Endothelial cell of hepatic sinusoid (primary cell): ENCODE data around the gene QKI.

ENCODE experiments used
- in situ Hi-C: cut with HindIII; loops from 2 replicates; pipeline ENCODE4 v1.10.0; 2017; ENCODE audit warnings: low sequenced_read_pairs

Gene QKI

DNA sequence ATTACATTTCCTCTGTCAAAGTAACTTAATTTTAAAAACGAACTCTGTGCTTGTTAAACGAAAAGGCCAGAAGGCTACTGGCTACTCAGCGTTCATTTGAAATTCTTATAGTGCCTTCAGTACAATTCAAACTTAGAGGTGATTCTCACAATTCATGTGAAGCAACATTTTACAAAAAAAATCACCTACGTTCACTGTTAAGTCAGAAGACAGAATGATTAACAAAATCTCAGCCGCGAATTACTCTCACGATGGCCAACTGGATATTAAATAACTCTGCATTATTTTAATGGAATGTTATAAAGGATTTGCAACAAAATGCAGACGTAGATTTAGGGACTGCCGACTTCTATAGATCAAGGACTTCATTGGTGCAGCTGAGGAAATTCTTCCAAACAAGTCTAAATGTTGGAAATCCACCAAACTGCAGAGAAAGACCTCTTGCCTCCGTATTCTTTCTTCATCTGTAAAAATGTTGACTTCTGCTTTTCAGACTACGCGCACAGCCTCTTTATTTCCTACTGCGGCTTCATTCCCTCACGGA lies 1.6 kb upstream of the QKI start:
- in situ Hi-C loops = loop anchor here (25.0 kb wide), 1 partner anchor 226 kb away; no protein-coding TSS in a partner anchor

DNA sequence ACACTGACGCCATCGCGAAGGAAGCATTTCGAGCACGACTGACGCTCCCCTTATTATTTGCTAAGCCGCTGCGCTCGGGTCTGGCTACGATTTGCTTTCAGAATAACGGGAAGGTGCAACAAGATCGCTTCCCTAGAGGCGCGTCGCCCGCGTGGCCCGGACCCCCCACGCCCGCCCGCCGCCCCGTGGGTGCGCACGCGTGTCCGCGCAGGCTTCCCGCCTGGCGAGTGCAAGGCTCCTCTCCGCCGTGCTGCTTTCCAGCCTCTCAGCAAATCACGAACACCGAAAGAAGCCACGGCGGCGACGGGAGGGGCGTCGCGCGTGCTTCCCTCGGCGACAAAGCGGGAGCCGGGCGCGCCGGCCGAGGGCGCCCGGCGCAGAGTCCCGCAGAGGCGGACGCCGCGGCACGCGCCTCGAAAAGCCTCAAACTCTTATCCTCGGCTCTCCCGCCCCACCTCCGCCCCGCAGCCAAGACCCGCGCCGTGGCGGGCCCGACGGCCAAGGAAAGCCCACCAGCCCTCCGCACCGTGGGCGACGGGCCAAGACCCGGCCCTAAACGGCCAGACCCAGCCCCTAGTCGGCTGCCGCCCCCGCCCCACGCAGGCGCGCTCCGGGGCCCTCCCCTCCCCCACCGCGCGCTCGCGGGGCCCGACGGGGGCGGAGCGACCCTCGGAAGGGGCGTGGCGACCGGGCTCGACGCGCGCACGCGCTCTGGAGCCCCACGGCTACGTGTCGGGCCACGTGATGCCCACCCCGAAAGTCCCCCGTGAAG lies 987 bp upstream of the QKI start:
- in situ Hi-C loops = loop anchor here (25.0 kb wide), 1 partner anchor 226 kb away; no protein-coding TSS in a partner anchor

DNA sequence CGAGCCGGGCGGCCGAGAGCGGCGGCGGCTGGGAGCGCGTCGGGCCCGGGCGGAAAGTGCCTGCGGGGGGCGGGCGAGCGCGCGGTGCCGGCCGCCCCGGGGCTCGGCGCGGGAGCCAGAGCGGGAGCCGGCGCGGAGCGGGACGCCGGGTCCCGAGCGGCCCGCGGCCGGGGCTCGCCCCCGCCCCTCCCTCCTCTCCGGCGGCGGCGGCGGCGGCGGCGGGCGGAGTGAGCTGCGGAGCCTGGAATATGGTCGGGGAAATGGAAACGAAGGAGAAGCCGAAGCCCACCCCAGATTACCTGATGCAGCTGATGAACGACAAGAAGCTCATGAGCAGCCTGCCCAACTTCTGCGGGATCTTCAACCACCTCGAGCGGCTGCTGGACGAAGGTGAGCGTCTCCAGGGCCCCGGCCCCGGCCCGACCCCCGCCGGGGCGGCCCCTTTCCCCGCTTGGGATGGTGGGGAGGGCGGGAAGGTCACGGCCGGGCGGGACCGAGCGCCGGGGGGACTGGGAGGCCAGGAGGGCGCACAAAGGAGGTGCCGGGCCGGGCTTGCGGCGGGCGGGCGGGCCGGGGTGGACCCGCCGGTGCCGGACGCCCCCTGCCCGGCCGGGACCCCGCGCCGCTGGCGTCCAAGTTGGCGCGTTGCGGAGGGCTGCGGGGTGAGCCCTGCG lies 565 bp downstream of the QKI start:
- in situ Hi-C loops = loop anchor here (25.0 kb wide), 1 partner anchor 228 kb away; no protein-coding TSS in a partner anchor

DNA sequence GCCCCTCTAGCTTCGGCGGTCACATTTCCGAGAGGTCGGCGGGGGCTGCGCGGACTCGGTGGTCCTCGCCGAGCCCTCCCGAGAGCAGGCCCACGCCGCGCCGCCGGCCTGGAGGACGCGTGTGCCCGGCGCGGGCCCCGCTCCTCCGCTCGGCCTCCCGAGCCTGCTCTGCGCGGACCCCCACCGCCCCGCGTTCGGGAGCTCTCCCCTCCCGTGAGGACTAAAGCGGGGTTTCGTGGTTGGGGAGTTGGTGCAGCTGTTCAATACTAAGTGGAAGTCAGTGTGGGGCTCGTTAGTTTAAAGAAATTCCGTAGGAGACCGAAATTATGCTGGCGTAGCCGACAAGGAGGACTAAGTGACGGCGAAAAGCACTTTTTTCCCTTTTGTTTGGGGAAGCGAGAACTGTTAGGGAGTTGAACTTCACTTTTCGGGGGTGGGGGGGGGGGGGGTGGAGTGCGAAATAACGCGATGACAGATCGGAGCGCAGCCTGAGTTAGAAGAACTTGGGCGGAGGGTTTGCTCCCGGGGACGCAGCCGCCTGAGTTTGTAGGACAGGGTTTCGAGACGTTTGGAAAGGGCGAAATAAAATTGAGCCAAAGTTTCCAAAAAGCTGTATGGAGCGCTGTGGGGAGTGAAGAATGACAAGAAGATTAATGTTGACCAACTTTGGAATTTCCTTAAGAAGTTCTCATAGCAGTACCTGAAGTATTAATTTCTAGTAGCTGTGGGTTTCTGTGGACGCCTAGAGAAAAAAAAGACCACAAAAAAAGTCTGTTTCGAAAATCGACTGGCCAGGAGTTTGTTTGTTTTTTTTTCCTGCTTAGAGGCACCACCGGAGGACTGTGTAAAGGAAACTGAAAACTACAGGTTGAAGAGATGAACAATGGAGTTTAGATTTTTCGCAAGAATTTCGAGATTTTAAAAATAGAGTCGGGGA lies 1.4 kb downstream of the QKI start:
- in situ Hi-C loops = loop anchor here (25.0 kb wide), 1 partner anchor 229 kb away; no protein-coding TSS in a partner anchor

DNA sequence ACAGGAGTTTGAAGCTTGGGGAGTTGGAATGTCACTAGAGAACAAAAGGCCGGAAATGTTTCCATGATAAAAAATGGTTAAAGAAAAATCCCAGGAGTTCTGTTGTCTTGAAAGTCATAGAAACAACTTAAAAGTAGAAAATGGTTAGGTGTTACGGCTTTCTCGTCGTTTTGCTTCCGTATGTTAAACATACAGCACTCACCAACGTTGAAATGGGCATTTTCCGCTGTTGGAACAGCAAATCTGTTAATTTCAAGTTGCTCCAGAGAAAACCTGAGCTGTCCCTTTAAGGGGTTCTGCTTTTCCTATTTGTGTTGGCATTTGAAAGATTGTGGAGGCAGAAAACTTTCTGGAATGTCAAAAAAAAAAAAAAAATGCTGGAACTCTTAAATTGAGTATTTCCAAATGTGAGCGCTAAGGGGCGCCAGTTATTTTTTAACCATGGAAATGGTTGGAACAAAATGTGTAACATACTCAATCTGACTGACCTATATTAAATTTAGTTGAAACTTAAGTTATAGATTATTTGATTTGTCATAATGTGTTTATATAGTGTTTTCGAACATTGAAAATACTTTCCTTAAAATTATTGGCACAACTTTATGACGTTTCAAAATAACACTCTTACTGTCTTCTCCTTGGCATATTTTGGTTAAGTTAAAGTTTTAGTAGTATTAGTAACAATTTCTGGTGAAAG lies 2.2 kb downstream of the QKI start:
- in situ Hi-C loops = loop anchor here (25.0 kb wide), 1 partner anchor 229 kb away; no protein-coding TSS in a partner anchor

DNA sequence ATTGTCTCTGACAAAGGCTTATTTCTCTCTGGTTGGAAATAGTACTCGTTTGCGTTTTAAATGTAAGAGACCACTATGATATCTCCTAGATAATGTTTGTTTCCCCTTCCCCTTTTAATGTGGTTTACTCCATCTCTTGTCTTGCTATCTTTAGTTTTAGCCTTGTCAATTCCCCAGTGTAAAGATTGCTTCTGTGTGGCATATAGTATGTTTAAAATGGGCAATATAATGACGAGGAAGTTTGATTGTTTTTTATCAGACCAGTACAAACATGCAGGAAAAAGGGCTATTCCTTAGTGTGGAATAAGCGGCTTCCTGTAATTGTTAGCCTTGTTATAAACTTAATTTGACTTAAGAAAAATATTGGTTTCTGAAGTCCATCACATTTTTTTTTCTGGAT lies 3.1 kb downstream of the QKI start:
- in situ Hi-C loops = loop anchor here (25.0 kb wide), 1 partner anchor 230 kb away; no protein-coding TSS in a partner anchor

DNA sequence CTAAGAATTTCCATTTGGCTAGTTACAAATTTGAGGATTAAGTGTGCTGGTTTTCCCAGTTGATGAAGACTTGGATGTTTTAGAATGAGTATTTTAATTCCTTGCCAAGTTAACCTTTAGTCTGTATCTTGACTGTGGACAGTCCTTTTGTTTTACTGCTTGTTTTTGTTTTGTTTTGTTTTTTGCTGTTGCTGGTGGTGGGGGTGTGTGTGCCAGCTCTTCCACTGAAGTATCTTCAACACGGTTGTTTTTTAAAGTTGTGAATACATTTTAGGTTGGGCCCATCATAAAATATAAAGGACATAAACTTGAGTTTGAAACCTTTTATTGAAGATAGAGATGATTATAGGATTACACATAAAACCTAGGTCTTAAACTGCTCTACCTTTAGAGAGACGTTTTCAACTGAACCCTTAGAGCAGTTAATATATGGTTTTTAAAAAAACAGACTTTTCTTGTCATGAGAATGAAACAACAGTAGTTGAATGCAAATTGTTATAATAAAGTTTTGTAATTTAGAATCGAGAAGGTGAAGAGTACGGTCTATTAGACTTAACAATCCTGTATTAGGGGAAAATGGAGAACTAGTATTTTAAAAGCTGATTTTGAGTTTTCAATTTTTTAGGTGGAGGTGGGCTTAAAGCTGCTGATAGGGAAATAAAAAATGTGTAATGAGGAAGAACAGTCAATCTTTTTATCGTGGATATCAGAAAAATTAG lies 4.0 kb downstream of the QKI start:
- in situ Hi-C loops = loop anchor here (25.0 kb wide), 1 partner anchor 231 kb away; no protein-coding TSS in a partner anchor

DNA sequence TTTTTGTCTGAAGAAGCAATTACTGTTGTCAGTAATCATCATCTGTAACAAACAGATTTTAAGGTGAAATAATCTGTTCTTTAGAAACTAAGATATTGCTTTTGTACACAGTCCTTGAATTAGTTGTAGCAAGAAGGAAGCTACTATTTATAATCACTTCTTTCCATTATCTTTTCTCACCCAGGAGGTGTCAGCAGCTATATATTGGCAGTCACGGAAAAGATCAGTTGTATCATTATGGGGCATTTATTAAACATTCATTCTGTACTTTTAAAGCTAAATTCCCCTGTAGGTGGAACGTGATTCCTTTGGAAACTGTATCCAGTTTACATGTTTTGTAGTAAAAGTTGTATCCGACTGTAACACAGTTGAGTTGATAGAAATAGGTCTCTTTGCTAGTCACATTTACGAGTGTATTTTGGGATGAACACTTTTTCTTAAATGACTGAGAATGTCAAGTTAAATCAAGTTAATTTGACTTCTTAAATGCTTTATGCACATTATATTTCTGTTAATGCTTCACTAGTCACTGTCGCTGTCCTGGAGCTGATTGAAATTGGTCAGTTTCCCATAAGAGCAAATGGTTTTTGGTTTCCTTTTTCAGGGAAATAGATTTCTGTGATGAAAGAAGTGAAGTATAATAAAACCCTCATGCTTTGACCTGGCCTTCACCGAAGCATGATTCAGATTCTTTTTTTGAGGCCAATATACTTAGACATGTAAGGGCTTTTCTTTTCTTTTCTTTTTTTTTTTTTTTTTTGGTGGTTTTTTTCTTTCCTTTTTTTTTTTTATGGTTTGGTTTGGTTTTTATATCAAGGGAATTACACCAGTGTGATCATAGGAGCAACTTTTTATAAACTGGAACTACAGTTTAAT lies 5.1 kb downstream of the QKI start:
- in situ Hi-C loops = loop anchor here (25.0 kb wide), 1 partner anchor 232 kb away; no protein-coding TSS in a partner anchor

DNA sequence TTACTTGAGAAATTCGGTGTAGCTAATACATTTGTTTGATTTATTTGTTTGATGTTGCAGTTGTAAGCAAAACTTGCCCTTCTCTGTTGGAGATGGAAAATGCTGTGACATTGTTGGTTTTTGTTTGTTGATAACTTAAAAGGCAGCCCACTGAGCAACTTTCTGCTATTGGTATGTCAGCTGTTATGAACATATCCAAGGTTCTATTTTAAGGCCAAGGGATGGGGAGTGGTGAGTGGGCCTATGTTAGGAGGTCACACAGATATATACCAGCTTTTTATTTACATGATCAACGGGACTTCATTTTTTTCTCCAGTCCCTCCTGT lies 5.7 kb downstream of the QKI start:
- in situ Hi-C loops = loop anchor here (25.0 kb wide), 1 partner anchor 233 kb away; no protein-coding TSS in a partner anchor

DNA sequence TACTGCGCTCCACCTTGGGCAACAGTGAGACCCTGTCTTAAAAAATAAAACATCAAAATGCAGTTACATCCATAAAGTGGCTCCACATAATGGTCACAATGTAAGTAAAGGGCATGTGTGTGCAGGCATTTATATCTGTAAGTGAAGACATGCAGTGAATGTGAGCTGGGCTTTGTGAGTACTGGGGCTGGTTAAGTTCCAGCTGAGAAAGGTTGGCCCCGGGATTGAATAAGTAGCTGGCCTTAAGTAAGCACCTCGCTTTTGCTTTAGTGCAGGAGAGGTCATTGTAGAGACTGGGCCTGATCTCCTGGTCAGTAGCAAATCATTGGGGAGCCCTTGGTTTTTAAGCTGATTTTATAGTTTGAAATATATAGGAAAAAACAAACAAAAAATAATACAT lies 8.0 kb downstream of the QKI start:
- in situ Hi-C loops = loop anchor here (25.0 kb wide), 1 partner anchor 235 kb away; no protein-coding TSS in a partner anchor

DNA sequence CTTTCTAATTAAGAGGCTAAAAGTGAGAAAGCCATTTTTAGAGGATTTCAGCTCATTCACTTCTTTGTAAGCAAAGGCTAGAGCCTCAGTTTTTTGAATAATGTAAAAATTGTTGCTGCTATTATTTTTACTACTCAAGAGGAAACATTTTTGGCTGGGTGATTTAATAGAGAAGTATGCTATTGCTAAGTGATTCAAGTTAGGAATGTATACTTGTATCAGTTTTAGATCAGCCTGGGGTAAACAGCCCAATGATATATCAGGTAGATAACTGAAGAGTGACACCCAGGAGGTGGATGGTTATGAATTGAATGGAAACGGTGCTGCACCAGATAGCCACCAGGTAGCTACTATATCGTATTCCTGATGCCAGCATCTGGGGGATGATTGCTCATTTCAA lies 9.2 kb downstream of the QKI start:
- in situ Hi-C loops = loop anchor here (25.0 kb wide), 1 partner anchor 236 kb away; no protein-coding TSS in a partner anchor

DNA sequence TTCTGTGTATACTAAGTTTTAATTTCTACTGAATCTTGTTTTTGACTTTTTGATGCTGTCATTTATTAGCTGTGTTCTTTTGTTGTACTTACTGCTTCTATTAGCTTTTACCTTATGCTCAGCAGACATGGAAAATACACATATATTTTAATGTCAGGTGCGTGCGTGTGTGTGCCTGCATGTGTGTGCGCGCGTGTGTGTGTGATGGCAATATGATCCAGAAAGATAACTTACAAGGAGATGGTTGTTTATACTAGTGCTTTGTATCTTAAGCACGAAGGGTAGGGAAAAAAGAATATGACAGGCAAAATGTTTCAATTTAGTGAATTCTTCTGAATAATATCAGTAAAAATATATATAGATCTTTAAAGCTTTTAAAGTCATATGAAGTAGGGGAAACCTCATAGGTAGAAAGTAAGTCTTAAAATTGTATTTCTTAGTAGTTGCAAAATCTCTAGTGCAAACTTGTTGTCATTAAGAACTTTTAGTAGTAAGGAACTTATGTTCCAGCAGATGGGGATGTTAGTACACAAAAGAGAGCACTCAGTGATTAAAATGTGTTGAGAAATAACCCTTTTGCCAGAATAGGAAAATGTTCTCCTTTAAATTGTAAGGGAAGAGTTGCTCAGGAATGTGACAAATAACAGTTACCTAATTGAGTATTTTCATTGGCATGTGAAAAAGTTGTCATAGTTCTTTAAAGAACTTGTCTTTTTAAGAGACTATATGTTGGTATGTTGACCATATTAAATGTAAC lies 13.2 kb downstream of the QKI start:
- in situ Hi-C loops = loop anchor here (25.0 kb wide), 1 partner anchor 510 kb away; no protein-coding TSS in a partner anchor

DNA sequence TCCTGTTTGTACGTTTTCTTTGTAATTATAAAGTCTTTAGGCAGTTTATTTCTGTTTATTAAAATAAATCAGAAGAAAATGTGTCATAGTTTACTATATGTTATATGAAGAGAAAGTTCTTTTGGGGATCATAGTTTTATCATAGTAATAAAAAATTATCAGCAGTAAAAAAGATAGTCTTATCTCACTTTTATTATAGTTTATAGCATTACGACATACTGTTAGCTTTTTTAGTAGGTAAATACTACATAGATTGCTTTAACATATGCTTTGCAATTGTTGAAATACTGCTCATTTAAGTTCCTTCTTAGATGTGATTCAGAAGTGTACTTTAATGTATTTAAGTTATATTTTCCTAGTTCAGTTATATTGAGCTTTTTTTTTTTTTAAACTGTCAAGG lies 13.9 kb downstream of the QKI start:
- in situ Hi-C loops = loop anchor here (25.0 kb wide), 1 partner anchor 509 kb away; no protein-coding TSS in a partner anchor

DNA sequence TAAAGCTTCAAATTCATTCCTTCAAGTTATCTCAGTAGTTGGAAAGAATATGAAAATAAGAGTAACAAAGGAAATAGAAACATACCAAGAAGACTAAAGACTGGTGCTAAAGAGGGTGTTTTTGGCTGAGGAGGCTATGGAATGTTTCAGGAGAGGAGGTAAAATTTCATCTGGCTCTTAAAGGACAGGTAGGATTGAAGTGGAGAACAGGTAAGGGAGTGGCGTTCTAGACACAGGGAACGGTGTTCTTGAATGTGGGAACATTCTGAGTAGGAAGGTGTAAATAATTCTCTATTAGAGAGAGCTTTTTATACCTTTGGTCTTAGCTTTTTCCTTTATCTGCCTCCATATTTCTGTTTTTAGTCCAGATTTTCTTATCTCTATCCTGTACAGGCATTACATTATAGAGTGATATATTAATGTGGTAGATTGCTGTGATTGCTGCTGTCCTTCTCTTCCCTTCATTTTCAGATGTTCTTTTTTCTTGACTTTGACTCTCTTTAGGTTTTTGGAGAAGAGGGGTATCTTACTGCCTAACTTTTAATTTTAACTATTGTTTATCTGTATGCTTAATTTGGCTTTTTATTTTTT lies 15.4 kb downstream of the QKI start:
- in situ Hi-C loops = loop anchor here (25.0 kb wide), 1 partner anchor 507 kb away; no protein-coding TSS in a partner anchor

DNA sequence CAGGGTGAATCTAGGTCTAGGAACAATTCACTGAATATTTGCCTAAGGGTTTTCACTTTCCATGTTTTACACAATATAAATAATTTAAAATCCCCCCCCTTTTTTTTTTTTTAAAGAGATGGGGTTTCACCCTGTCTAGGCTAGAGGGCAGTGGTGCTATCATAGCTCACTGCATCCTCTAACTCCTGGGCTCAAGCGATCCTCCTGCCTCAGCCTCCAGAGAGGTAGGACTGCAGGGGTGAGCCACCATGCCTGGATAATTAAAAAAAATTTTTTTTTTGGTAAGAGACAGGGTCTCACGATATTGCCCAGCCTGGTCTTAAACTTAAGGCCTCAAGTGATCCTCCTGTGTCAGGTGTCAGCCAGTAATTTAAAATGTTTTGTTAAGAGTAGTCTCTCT lies 17.8 kb downstream of the QKI start:
- in situ Hi-C loops = loop anchor here (25.0 kb wide), 1 partner anchor 505 kb away; no protein-coding TSS in a partner anchor

DNA sequence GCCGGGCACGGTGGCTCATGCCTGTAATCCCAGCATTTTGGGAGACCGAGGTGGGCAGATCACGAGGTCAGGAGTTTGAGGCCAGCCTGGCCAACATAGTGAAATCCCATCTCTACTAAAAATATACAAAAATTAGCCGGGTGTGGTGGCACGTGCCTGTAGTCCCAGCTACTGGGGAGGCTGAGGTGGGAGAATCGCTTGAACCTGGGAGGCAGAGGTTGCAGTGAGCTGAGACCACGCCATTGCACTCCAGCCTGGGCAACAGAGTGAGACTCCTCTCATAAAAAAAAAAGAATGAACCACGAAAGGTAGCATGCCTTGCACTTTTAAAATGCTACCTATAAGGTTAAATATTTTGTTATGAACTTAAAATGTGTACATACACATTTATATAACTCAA lies 19.0 kb downstream of the QKI start:
- in situ Hi-C loops = loop anchor here (25.0 kb wide), 1 partner anchor 504 kb away; no protein-coding TSS in a partner anchor

DNA sequence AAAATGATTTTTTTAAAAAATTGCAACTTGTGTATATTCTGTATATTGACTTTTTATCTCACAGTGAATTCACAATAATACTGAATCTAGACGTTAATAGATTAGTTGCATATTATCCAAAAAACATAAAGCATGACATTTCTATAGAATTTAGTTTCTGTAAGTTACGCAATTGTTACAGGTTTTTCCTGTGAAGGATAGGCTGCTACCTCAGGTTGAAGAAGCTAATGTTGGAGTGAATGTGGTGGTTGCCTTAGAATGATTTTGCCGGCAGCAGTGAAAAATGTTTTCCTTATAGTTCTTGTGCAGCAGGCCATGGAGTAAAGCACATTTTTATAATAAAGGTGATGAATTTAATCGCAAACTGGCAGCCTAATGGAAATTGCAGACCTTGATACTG lies 20.5 kb downstream of the QKI start:
- in situ Hi-C loops = loop anchor here (25.0 kb wide), 1 partner anchor 502 kb away; no protein-coding TSS in a partner anchor
